Activated CD4-positive, alpha-beta T cell treated with anti-CD3 and anti-CD28 coated beads, Interleukin-2, Interleukin-4, amounts not matched to agents 100 ng/mL and 50 ng/mL, durations not matched to agents 16 hours and 8 hours (primary cell): ENCODE results near the gene ZBTB34.
"Not testable (repeated sequence)": the region's sequence is repeated elsewhere in the genome, so short reads cannot be mapped to it uniquely, and the experiment has no call there.

Experiments used
- DNase-seq: peaks from one replicate; pipeline ENCODE4 v3.0.0-alpha.2; 2020; ENCODE audit warnings: low spot score

ZBTB34 gene

GRCh38 chr9:126860077-126860756, at the start of gene ZBTB34:
Gene ZBTB34 (plus strand): TSS chr9:126860639. CDS start chr9:126879400, 18,761 bp downstream.
- DNase-seq, result peak; percentile 65

GRCh38 chr9:126813072-126813471, 47.4 kb upstream of the ZBTB34 start:
- DNase-seq, result no peak

GRCh38 chr9:126814091-126814490, 46.3 kb upstream of the ZBTB34 start:
- no peak for DNase-seq

- DNase-seq, result not testable (repeated sequence)
Observed at GRCh38 chr9:126817615-126818014, 42.8 kb upstream of the ZBTB34 start.

GRCh38 chr9:126818482-126818881, 42.0 kb upstream of the ZBTB34 start:
- DNase-seq, result no peak

DNA sequence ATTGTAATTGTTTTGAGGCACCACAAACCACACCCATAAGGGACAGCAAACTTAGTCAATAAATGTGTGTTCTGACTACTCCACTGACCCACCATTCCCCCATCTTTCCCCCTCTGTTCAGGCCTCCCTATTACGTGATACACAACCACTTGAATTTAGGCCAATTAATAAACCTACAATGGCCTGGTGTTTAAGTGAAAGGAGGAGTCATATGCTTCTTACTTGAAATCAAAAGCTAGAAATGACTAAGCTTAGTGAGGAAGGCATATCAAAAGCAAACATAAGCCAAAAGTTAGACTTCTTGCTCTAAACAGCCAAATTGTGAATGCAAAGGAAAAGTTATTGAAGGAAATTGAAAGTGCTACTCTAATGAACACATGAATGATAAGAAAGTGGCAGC, 41.0 kb upstream of the ZBTB34 start:
- peak; percentile 73 for DNase-seq

- DNase-seq, result no peak
Observed at GRCh38 chr9:126822278-126822677, 38.2 kb upstream of the ZBTB34 start.

DNA sequence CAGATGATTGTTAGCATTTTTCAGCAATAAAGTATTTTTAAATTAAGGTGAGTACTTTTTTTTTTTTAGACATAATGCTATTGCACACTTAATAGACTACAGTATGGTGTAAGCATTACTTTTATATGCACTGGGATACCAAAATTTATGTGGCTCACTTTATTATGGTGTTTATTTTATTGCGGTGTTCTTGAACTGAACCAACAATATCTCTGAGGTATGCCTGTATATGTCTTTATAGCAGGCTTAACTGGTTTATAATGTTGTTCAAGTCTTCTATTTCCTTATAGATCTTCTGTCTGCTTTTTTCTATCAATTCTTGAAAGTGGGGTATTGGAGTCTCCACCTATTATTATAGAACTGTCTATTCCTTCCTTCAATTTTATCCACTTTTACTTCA, 37.6 kb upstream of the ZBTB34 start:
- DNase-seq, result no peak

DNA sequence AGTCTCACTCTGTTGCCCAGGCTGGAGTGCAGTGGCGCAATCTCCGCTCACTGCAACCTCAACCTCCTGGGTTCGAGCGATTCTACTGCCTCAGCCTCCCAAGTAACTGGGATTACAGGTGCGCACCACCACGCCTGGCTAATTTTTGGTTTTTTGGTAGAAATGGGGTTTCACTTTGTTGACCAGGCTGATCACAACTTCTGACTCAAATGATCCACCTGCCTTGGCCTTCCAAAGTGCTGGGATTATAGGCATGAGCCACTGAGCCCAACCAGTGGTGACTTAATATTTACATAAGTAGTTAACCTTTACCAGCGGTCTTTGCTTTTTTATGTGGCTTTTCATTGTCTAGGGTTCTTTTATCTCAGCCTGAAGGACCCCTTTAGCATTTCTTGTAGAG, 36.4 kb upstream of the ZBTB34 start:
- DNase-seq, result not testable (repeated sequence)

GRCh38 chr9:126827227-126827626, 33.2 kb upstream of the ZBTB34 start:
- no peak for DNase-seq

DNA sequence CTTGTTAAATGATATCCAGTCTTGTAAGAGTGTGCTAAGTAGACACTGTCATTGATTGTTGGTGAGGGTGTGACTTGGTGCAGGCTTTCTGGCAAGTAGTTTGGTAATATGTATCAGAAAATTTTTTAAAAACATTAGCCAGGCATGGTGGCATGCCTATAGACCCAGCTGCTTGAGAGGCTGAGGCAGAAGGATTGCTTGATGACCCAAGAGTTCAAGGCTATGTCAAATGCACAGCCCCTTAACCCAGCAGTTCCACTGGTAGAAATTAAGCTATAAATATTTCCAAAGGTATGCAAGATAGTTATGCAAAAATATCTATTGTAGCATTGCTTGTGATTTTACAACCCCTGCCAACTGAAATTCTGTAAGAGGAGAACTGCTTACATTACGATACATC, 31.4 kb upstream of the ZBTB34 start:
- no peak for DNase-seq

GRCh38 chr9:126830827-126831226, 29.6 kb upstream of the ZBTB34 start:
- DNase-seq, result no peak

- no peak for DNase-seq
Observed at GRCh38 chr9:126832440-126832839, 28.0 kb upstream of the ZBTB34 start.

- DNase-seq, result no peak
Observed at GRCh38 chr9:126833020-126833419, 27.4 kb upstream of the ZBTB34 start.

DNA sequence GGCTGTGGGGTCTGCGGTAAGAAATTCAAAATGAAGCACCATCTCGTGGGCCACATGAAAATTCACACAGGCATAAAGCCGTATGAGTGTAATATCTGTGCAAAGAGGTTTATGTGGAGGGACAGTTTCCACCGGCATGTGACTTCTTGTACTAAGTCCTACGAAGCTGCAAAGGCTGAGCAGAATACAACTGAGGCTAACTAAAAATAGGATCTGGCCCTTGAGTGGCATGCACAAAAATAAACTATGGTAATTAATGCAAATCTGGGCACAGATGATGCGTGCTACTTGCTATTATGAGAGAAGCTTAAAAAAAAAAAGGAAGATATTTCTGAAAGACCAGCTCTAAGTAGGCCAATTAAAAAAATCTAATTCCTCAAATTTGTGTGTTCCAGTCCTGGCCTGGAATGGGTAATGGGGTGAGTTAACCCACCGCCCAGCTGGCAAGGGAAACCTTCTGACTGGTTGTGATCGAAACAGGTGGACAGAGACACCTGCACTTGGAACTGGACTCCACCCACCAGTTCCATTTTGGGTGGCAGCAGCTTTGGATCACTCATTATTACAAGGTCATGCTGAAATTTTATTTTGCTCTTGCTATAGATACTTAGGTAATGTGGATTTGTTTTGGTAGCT, 26.6 kb upstream of the ZBTB34 start:
- no peak for DNase-seq

- DNase-seq, result no peak
Observed at GRCh38 chr9:126834672-126835071, 25.8 kb upstream of the ZBTB34 start.

- no peak for DNase-seq
Observed at GRCh38 chr9:126836216-126836615, 24.2 kb upstream of the ZBTB34 start.

- DNase-seq, result peak; percentile 32
Observed at GRCh38 chr9:126838055-126838811, 22.2 kb upstream of the ZBTB34 start.

DNA sequence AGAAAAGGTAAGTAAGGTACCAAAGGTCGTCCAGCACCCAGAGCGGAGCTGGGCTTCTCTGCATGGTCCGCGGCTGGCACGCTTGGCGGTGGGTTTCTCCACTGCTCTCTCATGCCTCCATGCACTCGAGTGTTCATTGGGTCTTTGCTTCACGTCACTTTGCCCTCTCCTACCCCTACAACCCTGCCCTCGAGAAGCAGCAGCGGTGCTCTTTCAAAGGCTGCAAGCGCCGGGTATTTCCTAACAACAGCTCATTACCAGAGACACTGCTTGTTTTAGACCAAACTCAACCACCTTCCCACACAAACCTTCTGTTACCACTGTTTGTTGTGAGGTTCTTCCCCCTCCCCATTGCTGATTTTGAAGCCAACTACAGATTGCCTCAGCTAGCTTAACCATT, 21.5 kb upstream of the ZBTB34 start:
- DNase-seq, result no peak

DNA sequence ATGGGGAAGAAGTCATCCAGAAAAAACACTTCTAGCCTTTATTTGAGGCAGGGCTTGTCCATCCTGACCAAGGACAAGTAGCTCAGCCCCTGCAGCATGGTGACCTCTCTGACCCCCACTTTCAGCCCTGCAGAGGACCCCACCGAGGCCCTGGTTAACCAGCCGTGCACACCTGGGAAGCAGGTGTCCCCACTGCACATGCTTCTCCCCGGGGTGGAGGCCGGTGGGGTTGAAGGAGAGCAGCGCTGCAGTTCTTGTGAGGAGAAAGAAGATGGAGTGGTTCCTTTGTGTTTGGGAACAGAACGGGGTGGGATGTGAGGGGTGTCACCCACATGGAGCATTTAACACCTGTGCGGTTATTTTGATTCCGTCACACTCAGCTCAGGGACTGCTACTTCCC, 21.1 kb upstream of the ZBTB34 start:
- no peak for DNase-seq

- DNase-seq, result no peak
Observed at GRCh38 chr9:126842220-126842842, 18.1 kb upstream of the ZBTB34 start.

DNA sequence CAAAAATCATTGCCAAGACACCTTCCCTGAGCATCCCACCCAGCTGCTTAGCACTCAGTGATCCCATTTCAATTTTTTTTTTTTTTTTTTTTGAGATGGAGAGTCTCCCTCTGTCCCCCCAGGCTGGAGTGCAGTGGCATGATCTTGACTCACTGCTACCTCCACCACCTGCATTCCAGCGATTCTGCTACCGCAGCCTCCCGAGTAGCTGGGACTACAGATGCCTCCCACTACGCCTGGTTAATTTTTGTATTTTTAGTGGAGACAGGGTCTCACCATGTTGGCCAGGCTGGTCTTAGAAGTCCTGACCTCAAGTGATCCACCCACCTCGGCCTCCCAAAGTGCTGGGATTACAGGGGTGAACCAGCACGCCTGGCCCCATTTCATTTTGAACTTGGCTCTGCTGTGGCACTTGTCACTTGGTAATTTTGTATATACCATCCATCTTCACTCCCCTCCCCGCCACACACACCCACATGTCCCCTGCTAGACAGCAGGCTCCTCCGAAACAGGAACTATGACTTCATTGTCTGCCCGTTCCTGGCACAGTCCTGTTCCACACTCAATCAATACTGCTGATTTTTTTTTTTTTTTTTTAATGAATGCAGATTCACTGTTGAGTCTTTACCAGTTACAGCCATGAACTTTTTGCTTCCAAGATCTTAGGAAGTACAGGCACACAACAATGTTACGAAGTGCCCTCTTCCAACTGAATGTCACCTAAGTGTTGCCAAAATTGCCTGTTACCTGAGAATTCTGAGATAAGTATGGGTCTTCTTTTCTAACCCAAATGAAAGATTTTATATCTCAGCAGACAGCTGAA, 17.3 kb upstream of the ZBTB34 start:
- no peak for DNase-seq
